Measurements from ENCODE around the gene L3MBTL4.
"Not testable (repeated sequence)": the region's sequence is repeated elsewhere in the genome, so short reads cannot be mapped to it uniquely, and the experiment has no call there.

L3MBTL4 gene

GRCh38 chr18:6431659-6432318, 17.1 kb upstream of the L3MBTL4 start:
- TF ChIP-seq POLR2A (IDR thresholded peaks at IDR 0.05; ENCODE audit: low read depth, low read length) (no peak), PAX5 (IDR thresholded peaks at IDR 0.05; ENCODE audit: insufficient read depth, low read length, severe bottlenecking) (no peak), SPI1 (IDR thresholded peaks at IDR 0.05; ENCODE audit: low read depth, low read length) (no peak), POLR2AphosphoS5 (IDR thresholded peaks at IDR 0.05; ENCODE audit: low read depth, low read length) (no peak), POU2F2 (IDR thresholded peaks at IDR 0.05; ENCODE audit: low read depth, low read length) (no peak), TAF1 (IDR thresholded peaks at IDR 0.05; ENCODE audit: low read depth, low read length) (no peak)
- DNase-seq (ENCODE audit: insufficient read length, low spot score) (no peak), FAIRE-seq (no peak)

DNA sequence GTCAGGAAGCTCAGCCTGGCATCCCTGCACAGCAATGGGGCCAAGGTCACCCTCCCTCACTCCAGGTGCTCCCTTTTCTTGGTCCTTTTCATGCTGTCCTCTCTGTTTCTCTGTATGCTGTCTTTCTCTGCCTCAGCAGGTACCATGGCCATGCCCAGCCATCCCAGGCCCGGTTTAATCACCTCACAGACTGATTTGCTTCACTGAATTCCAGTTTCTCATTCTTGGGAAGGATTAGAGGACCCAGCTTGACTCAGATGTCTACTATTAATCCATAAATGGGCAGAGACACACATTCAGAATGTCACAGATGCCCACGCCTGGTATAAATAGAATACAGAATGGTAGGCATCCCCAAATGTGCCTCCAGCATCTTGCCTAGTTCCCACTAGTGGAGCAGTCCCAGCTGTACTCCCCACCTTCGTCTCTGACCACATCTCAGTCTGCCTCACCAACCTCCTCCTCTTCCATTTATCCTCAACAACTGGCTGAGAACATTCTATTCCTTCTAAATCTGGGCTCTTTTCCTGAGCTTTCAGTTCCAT, 14.2 kb upstream of the L3MBTL4 start:
- TF ChIP-seq PAX5 (IDR thresholded peaks at IDR 0.05; ENCODE audit: insufficient read depth, low read length, severe bottlenecking) = no peak
- no peak for TF ChIP-seq POU2F2 (IDR thresholded peaks at IDR 0.05; ENCODE audit: low read depth, low read length)
- no peak for TF ChIP-seq SPI1 (IDR thresholded peaks at IDR 0.05; ENCODE audit: low read depth, low read length)
- no peak for TF ChIP-seq POLR2AphosphoS5 (IDR thresholded peaks at IDR 0.05; ENCODE audit: low read depth, low read length)
- TF ChIP-seq POLR2A (IDR thresholded peaks at IDR 0.05; ENCODE audit: low read depth, low read length) = no peak
- no peak for TF ChIP-seq TAF1 (IDR thresholded peaks at IDR 0.05; ENCODE audit: low read depth, low read length)
- FAIRE-seq (no peak), DNase-seq (ENCODE audit: insufficient read length, low spot score) (no peak)

- FAIRE-seq = no peak
- no peak for TF ChIP-seq POLR2AphosphoS5 (IDR thresholded peaks at IDR 0.05; ENCODE audit: low read depth, low read length)
- no peak for TF ChIP-seq POU2F2 (IDR thresholded peaks at IDR 0.05; ENCODE audit: low read depth, low read length)
- TF ChIP-seq PAX5 (IDR thresholded peaks at IDR 0.05; ENCODE audit: insufficient read depth, low read length, severe bottlenecking) = no peak
- TF ChIP-seq SPI1 (IDR thresholded peaks at IDR 0.05; ENCODE audit: low read depth, low read length) = no peak
- TF ChIP-seq TAF1 (IDR thresholded peaks at IDR 0.05; ENCODE audit: low read depth, low read length) = no peak
- no peak for TF ChIP-seq POLR2A (IDR thresholded peaks at IDR 0.05; ENCODE audit: low read depth, low read length)
- DNase-seq (ENCODE audit: insufficient read length, low spot score) = no peak
These were observed 12.6 kb upstream of the L3MBTL4 start for GRCh38 chr18:6427286-6427685.

DNA sequence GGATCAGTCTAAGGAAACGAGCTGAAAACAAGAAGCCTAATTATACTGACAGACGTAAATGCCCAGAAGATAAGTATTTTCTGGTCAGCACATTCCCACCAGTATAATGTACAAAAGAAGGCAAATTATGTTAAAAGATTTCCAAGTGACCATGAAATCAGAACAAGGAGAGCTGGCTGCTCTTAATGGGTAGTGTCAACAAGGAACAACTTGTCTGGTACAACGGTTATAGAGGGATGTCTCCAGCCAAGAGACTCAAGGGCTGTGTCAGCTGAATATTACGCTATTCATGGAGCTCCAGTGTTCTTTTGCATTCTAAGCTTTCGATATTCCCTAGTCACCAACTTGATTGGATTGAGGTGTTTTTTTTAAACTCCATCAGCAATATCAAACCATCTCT, 8.6 kb upstream of the L3MBTL4 start:
- DNase-seq (ENCODE audit: insufficient read length, low spot score) (no peak), FAIRE-seq (no peak)
- TF ChIP-seq TAF1 (IDR thresholded peaks at IDR 0.05; ENCODE audit: low read depth, low read length) (no peak), POLR2A (IDR thresholded peaks at IDR 0.05; ENCODE audit: low read depth, low read length) (no peak), POU2F2 (IDR thresholded peaks at IDR 0.05; ENCODE audit: low read depth, low read length) (no peak), SPI1 (IDR thresholded peaks at IDR 0.05; ENCODE audit: low read depth, low read length) (no peak), POLR2AphosphoS5 (IDR thresholded peaks at IDR 0.05; ENCODE audit: low read depth, low read length) (no peak), PAX5 (IDR thresholded peaks at IDR 0.05; ENCODE audit: insufficient read depth, low read length, severe bottlenecking) (no peak)

- no peak for TF ChIP-seq POU2F2 (IDR thresholded peaks at IDR 0.05; ENCODE audit: low read depth, low read length)
- TF ChIP-seq POLR2A (IDR thresholded peaks at IDR 0.05; ENCODE audit: low read depth, low read length) = no peak
- TF ChIP-seq POLR2AphosphoS5 (IDR thresholded peaks at IDR 0.05; ENCODE audit: low read depth, low read length) = no peak
- no peak for TF ChIP-seq SPI1 (IDR thresholded peaks at IDR 0.05; ENCODE audit: low read depth, low read length)
- TF ChIP-seq TAF1 (IDR thresholded peaks at IDR 0.05; ENCODE audit: low read depth, low read length) = no peak
- no peak for TF ChIP-seq PAX5 (IDR thresholded peaks at IDR 0.05; ENCODE audit: insufficient read depth, low read length, severe bottlenecking)
- peak; percentile 76 for DNase-seq (ENCODE audit: insufficient read length, low spot score)
- FAIRE-seq = no peak
These were observed 491 bp downstream of the L3MBTL4 start for GRCh38 chr18:6414118-6414722.

DNA sequence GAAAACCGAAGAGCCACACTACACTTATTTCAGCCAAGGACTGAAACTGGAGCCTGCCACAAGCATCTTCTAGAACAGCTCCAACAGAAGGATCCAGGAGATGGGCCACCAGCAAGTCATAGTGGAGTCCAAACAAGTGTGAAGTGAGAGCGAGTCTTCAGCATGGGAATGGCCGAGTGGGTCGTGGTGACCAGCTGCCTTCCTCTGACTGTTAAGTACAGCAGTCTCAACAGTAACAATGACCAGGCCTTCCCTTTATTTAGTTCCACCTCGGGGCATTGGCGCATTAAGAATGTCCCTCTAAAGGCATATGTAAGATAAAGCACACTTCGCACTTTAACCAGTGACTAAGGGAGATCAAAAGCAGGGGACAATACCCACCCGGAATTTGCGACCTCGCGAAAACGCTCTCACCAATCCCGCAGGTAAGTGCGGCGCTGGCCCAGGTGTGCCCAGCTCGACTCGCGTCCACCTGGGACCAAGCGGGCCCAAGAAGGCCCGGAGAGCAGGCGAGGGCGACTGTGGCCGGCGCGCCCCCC, 1.1 kb downstream of the L3MBTL4 start:
- TF ChIP-seq POLR2A (IDR thresholded peaks at IDR 0.05; ENCODE audit: low read depth, low read length) (no peak), POLR2AphosphoS5 (IDR thresholded peaks at IDR 0.05; ENCODE audit: low read depth, low read length) (no peak), SPI1 (IDR thresholded peaks at IDR 0.05; ENCODE audit: low read depth, low read length) (no peak), POU2F2 (IDR thresholded peaks at IDR 0.05; ENCODE audit: low read depth, low read length) (no peak), PAX5 (IDR thresholded peaks at IDR 0.05; ENCODE audit: insufficient read depth, low read length, severe bottlenecking) (no peak), TAF1 (IDR thresholded peaks at IDR 0.05; ENCODE audit: low read depth, low read length) (no peak)
- FAIRE-seq (no peak), DNase-seq (ENCODE audit: insufficient read length, low spot score) (no peak)

- DNase-seq (ENCODE audit: insufficient read length, low spot score) (no peak), FAIRE-seq (no peak)
- TF ChIP-seq SPI1 (IDR thresholded peaks at IDR 0.05; ENCODE audit: low read depth, low read length) (no peak), POU2F2 (IDR thresholded peaks at IDR 0.05; ENCODE audit: low read depth, low read length) (no peak), PAX5 (IDR thresholded peaks at IDR 0.05; ENCODE audit: insufficient read depth, low read length, severe bottlenecking) (no peak), POLR2AphosphoS5 (IDR thresholded peaks at IDR 0.05; ENCODE audit: low read depth, low read length) (no peak), POLR2A (IDR thresholded peaks at IDR 0.05; ENCODE audit: low read depth, low read length) (no peak)
These were observed 1.7 kb downstream of the L3MBTL4 start for GRCh38 chr18:6412933-6413472.

DNA sequence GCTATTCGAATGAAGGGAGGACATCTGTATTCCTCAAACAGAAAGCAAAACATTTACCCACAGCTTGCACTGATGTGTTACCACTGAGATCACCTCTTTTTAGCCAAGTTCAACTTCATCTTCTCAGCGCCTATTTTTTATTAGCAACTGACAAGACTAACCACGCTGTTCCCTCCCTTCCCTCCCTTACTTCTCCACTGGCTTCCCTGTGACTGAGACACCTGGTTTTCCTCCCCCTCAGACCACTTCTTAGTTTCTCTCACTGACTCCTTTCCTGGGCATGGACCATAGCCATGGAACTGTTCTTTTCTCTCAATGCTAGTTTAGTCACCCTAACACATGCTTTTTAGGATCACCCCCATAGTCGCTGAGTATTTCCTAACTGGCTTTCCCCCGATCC, 3.3 kb downstream of the L3MBTL4 start:
- no peak for TF ChIP-seq POLR2AphosphoS5 (IDR thresholded peaks at IDR 0.05; ENCODE audit: low read depth, low read length)
- no peak for TF ChIP-seq TAF1 (IDR thresholded peaks at IDR 0.05; ENCODE audit: low read depth, low read length)
- TF ChIP-seq POLR2A (IDR thresholded peaks at IDR 0.05; ENCODE audit: low read depth, low read length) = no peak
- TF ChIP-seq POU2F2 (IDR thresholded peaks at IDR 0.05; ENCODE audit: low read depth, low read length) = no peak
- TF ChIP-seq PAX5 (IDR thresholded peaks at IDR 0.05; ENCODE audit: insufficient read depth, low read length, severe bottlenecking) = no peak
- TF ChIP-seq SPI1 (IDR thresholded peaks at IDR 0.05; ENCODE audit: low read depth, low read length) = no peak
- DNase-seq (ENCODE audit: insufficient read length, low spot score) = no peak
- FAIRE-seq = no peak

DNA sequence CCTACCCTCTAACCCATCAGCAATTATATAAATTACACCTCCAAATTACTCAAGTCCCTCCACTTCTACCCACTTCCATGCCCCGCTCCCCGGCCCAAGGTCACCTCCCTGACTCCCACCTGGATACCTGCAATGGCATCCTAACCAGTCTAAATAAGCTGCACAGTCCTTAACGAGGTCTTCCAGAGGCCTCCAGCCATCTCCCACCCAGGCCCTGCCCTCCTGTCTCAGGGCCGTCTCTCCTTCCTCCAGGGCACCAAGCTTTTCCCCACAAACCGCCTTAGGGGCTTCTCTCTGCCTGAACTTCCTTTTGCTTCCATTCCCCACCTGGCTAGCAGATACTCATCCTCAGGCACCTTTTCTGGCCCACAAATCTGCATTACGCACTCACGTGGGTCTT, 4.8 kb downstream of the L3MBTL4 start:
- DNase-seq (ENCODE audit: insufficient read length, low spot score) (no peak), FAIRE-seq (no peak)
- TF ChIP-seq POLR2AphosphoS5 (IDR thresholded peaks at IDR 0.05; ENCODE audit: low read depth, low read length) (no peak), PAX5 (IDR thresholded peaks at IDR 0.05; ENCODE audit: insufficient read depth, low read length, severe bottlenecking) (no peak), POU2F2 (IDR thresholded peaks at IDR 0.05; ENCODE audit: low read depth, low read length) (no peak), TAF1 (IDR thresholded peaks at IDR 0.05; ENCODE audit: low read depth, low read length) (no peak), POLR2A (IDR thresholded peaks at IDR 0.05; ENCODE audit: low read depth, low read length) (no peak), SPI1 (IDR thresholded peaks at IDR 0.05; ENCODE audit: low read depth, low read length) (no peak)

DNA sequence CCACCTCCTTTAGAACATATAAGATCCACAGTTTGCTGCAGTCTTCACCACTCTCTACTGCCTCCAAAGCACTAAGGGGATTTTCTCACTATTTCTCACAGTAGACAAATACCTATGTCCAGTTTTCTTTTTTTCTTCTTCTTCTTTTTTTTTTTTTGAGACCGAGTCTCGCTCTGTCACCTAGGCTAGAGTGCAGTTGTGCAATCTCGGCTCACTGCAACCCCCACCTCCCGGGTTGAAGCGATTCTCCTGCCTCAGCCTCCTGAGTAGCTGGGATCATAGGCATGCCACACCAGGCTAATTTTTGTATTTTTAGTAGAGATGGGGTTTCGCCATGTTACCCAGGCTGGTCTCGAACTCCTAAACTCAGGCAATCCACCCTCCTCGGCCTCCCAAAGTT, 6.2 kb downstream of the L3MBTL4 start:
- not testable (repeated sequence) for DNase-seq (ENCODE audit: insufficient read length, low spot score); FAIRE-seq

Measured in GM12891 (cell line).